ENCODE results near the gene ITGA4. TPM values are rescaled to one million over a fixed set of nuclear protein-coding genes. Genes with fewer than 3 reads are reported as not detected.

Gene ITGA4
- polyA plus RNA-seq, 1 donor (not counting 4 experiments of a cell fraction or from before 2014, with no cell fraction given), result 4.7 TPM

GRCh38 chr2:181462033-181462432, 4.8 kb downstream of the ITGA4 start:
- H3K27me3 ChIP-seq (ENCODE audit: control insufficient read depth, extremely low read depth, insufficient read depth, low read length), result peaks cover 3% of the 10 kb centered on the region
- dilution Hi-C loops (cut with MboI; ENCODE audit: extremely low pct_ligation_motif_present, low sequenced_read_pairs), result no loop called here
- H3K9ac ChIP-seq (ENCODE audit: control insufficient read depth, extremely low read depth, insufficient read depth, low read length), result no peak overlapping the region
- H3K4me1 ChIP-seq (ENCODE audit: control insufficient read depth, extremely low read depth, insufficient read depth, low read length), result peaks cover 16% of the 10 kb centered on the region
- no peak overlapping the region for H3K4me3 ChIP-seq (ENCODE audit: control insufficient read depth in 2 of 3, extremely low read depth in 1 of 3, insufficient read depth in 2 of 3, low read depth in 1 of 3, low read length in 3 of 3)
- no peak for TF ChIP-seq EZH2 (IDR thresholded peaks at IDR 0.05; ENCODE audit: low read length)
- no peak for TF ChIP-seq CTCF (optimal IDR thresholded peaks at IDR 0.05 in 1 of 3, IDR thresholded peaks at IDR 0.05 in 1 of 3, conservative IDR thresholded peaks at IDR 0.05 in 1 of 3; ENCODE audit: extremely low read depth in 1 of 3, insufficient read depth in 2 of 3, low read length in 3 of 3)
- no peaks in the 10 kb centered on the region for H4K20me1 ChIP-seq (ENCODE audit: control insufficient read depth, extremely low read depth, insufficient read depth, low read length)
- no peak for DNase-seq (ENCODE audit: low read depth, low spot score)
- FAIRE-seq, result no peak
- H3K9me3 ChIP-seq (ENCODE audit: control insufficient read depth, low read depth, low read length), result no peaks in the 10 kb centered on the region
- no peak overlapping the region for H3K27ac ChIP-seq (ENCODE audit: control insufficient read depth, insufficient read depth, low read length)
- H2AFZ ChIP-seq (ENCODE audit: control insufficient read depth, low read length), result no peak overlapping the region
- no peak overlapping the region for H3K4me2 ChIP-seq (ENCODE audit: control insufficient read depth, extremely low read depth, insufficient read depth, low read depth, low read length)
- H3K36me3 ChIP-seq (ENCODE audit: control insufficient read depth in 2 of 2, extremely low read depth in 1 of 2, insufficient read depth in 2 of 2, low read length in 2 of 2), result no peaks in the 10 kb centered on the region
- H3K79me2 ChIP-seq (ENCODE audit: control insufficient read depth, insufficient read depth, low read length), result no peaks in the 10 kb centered on the region
- H3K9me1 ChIP-seq (ENCODE audit: control insufficient read depth, extremely low read depth, insufficient read depth, low read length), result no peaks in the 10 kb centered on the region

GRCh38 chr2:181463588-181463987, 6.4 kb downstream of the ITGA4 start:
- no peaks in the 10 kb centered on the region for H3K9me3 ChIP-seq (ENCODE audit: control insufficient read depth, low read depth, low read length)
- no peaks in the 10 kb centered on the region for H3K9me1 ChIP-seq (ENCODE audit: control insufficient read depth, extremely low read depth, insufficient read depth, low read length)
- H3K36me3 ChIP-seq (ENCODE audit: control insufficient read depth in 2 of 2, extremely low read depth in 1 of 2, insufficient read depth in 2 of 2, low read length in 2 of 2), result no peaks in the 10 kb centered on the region
- no peak overlapping the region for H3K4me2 ChIP-seq (ENCODE audit: control insufficient read depth, extremely low read depth, insufficient read depth, low read depth, low read length)
- TF ChIP-seq CTCF (optimal IDR thresholded peaks at IDR 0.05 in 1 of 3, IDR thresholded peaks at IDR 0.05 in 1 of 3, conservative IDR thresholded peaks at IDR 0.05 in 1 of 3; ENCODE audit: extremely low read depth in 1 of 3, insufficient read depth in 2 of 3, low read length in 3 of 3) (no peak), EZH2 (IDR thresholded peaks at IDR 0.05; ENCODE audit: low read length) (no peak)
- H3K27me3 ChIP-seq (ENCODE audit: control insufficient read depth, extremely low read depth, insufficient read depth, low read length), result no peaks in the 10 kb centered on the region
- H3K9ac ChIP-seq (ENCODE audit: control insufficient read depth, extremely low read depth, insufficient read depth, low read length), result no peak overlapping the region
- H4K20me1 ChIP-seq (ENCODE audit: control insufficient read depth, extremely low read depth, insufficient read depth, low read length), result no peaks in the 10 kb centered on the region
- peaks cover 16% of the 10 kb centered on the region for H3K4me1 ChIP-seq (ENCODE audit: control insufficient read depth, extremely low read depth, insufficient read depth, low read length)
- dilution Hi-C loops (cut with MboI; ENCODE audit: extremely low pct_ligation_motif_present, low sequenced_read_pairs), result no loop called here
- H2AFZ ChIP-seq (ENCODE audit: control insufficient read depth, low read length), result no peak overlapping the region
- no peaks in the 10 kb centered on the region for H3K79me2 ChIP-seq (ENCODE audit: control insufficient read depth, insufficient read depth, low read length)
- FAIRE-seq, result no peak
- no peak overlapping the region for H3K27ac ChIP-seq (ENCODE audit: control insufficient read depth, insufficient read depth, low read length)
- DNase-seq (ENCODE audit: low read depth, low spot score), result no peak
- H3K4me3 ChIP-seq (ENCODE audit: control insufficient read depth in 2 of 3, extremely low read depth in 1 of 3, insufficient read depth in 2 of 3, low read depth in 1 of 3, low read length in 3 of 3), result no peak overlapping the region

Data from keratinocyte (primary cell).